Liver (tissue), 9 donors: ENCODE measurements around the gene JAZF1. TPM values are rescaled to one million over a fixed set of nuclear protein-coding genes. Genes with fewer than 3 reads are reported as not detected.

ENCODE experiments used
- DNase-seq: peaks from one replicate; pipeline ENCODE4 v3.0.0-alpha.2; 2017; ENCODE audit warnings: low spot score
- H3K27ac ChIP-seq, 2 donors: one replicate each; pipeline ENCODE4 v1.7.0; 2013; ENCODE audit warnings: inconsistent platforms in 2 of 2, low read length in 2 of 2, control low read depth in 1 of 2, low read depth in 1 of 2, mild to moderate bottlenecking in 1 of 2
- H3K27me3 ChIP-seq, 4 donors: one replicate each; pipeline versions ENCODE4 v1.6.1 to v1.7.0; 2013; ENCODE audit warnings: low read length in 3 of 4, inconsistent platforms in 1 of 4, mild to moderate bottlenecking in 1 of 4, moderate library complexity in 1 of 4; ENCODE audit not compliant: control insufficient read depth in 4 of 4, insufficient read depth in 4 of 4
- H3K36me3 ChIP-seq, 4 donors: one replicate each; pipeline versions ENCODE4 v1.6.1 to v1.7.0; 2013; ENCODE audit warnings: low read length in 3 of 4, mild to moderate bottlenecking in 3 of 4, low read depth in 1 of 4, moderate library complexity in 1 of 4; ENCODE audit not compliant: control insufficient read depth in 4 of 4, insufficient read depth in 3 of 4
- H3K4me1 ChIP-seq, 4 donors: one replicate each; pipeline versions ENCODE4 v1.6.1 to v1.7.0; 2013; ENCODE audit warnings: low read length in 3 of 4, mild to moderate bottlenecking in 3 of 4, moderate library complexity in 1 of 4; ENCODE audit not compliant: control insufficient read depth in 4 of 4, insufficient read depth in 4 of 4
- H3K4me3 ChIP-seq, 3 donors: one replicate each; pipeline versions ENCODE4 v1.6.1 to v1.7.0; 2013; ENCODE audit warnings: low read length in 3 of 3, control low read depth in 1 of 3, low read depth in 1 of 3, mild to moderate bottlenecking in 1 of 3
- H3K9ac ChIP-seq, 2 donors: one replicate each; pipeline ENCODE4 v1.7.0; 2013; ENCODE audit warnings: low read length in 2 of 2, mild to moderate bottlenecking in 2 of 2, moderate library complexity in 2 of 2, control low read depth in 1 of 2, low read depth in 1 of 2
- H3K9me3 ChIP-seq, 4 donors: one replicate each; pipeline versions ENCODE4 v1.6.1 to v1.7.0; 2013; ENCODE audit warnings: low read length in 3 of 4; ENCODE audit not compliant: control insufficient read depth in 4 of 4
- ATF3 ChIP-seq: IDR thresholded peaks from 2 replicates; pipeline ENCODE4 v1.6.1; 2016; ENCODE audit warnings: antibody characterized with exemption
- CTCF ChIP-seq: fragments of 150-350 bp; IDR thresholded peaks from 2 replicates; pipeline ENCODE4 v1.5.1; 2017; ENCODE audit warnings: improper control_type of control experiment, low read depth, low read length; ENCODE audit not compliant: missing input control
- EGR1 ChIP-seq, 2 donors: IDR thresholded peaks; 2 replicates each; pipeline ENCODE4 v1.6.1; 2016 to 2018; ENCODE audit warnings: antibody characterized with exemption in 2 of 2, low read depth in 2 of 2
- FOXA1 ChIP-seq: IDR thresholded peaks from 2 replicates; pipeline ENCODE4 v1.6.1; 2016; ENCODE audit warnings: antibody characterized with exemption
- FOXA2 ChIP-seq: IDR thresholded peaks from 2 replicates; pipeline ENCODE4 v1.6.1; 2016; ENCODE audit warnings: antibody characterized with exemption
- GABPA ChIP-seq, 2 donors: IDR thresholded peaks in 1 of 2; conservative IDR thresholded peaks in 1 of 2; 2 replicates each; pipeline ENCODE4 v1.6.1; 2016; ENCODE audit warnings: antibody characterized with exemption in 2 of 2, mild to moderate bottlenecking in 1 of 2, moderate library complexity in 1 of 2
- HNF4A ChIP-seq, 2 donors: conservative IDR thresholded peaks; 2 replicates each; pipeline ENCODE4 v1.6.1; 2016; ENCODE audit warnings: antibody characterized with exemption in 2 of 2, mild to moderate bottlenecking in 2 of 2
- HNF4G ChIP-seq: IDR thresholded peaks from 2 replicates; pipeline ENCODE4 v1.6.1; 2016; ENCODE audit warnings: antibody characterized with exemption
- MAX ChIP-seq: IDR thresholded peaks from 2 replicates; pipeline ENCODE4 v1.6.1; 2016; ENCODE audit warnings: antibody characterized with exemption
- RAD21 ChIP-seq, 2 donors: IDR thresholded peaks; 2 replicates each; pipeline ENCODE4 v1.6.1; 2016; ENCODE audit warnings: antibody characterized with exemption in 2 of 2, mild to moderate bottlenecking in 2 of 2
- REST ChIP-seq: IDR thresholded peaks from 2 replicates; pipeline ENCODE4 v1.6.1; 2016; ENCODE audit warnings: antibody characterized with exemption, mild to moderate bottlenecking
- RXRA ChIP-seq, 2 donors: IDR thresholded peaks; 2 replicates each; pipeline ENCODE4 v1.6.1; 2017 to 2018; ENCODE audit warnings: antibody characterized with exemption in 2 of 2, mild to moderate bottlenecking in 1 of 2
- YY1 ChIP-seq: IDR thresholded peaks from 2 replicates; pipeline ENCODE4 v1.6.1; 2016; ENCODE audit warnings: antibody characterized with exemption, mild to moderate bottlenecking
- ZBTB33 ChIP-seq: IDR thresholded peaks from 2 replicates; pipeline ENCODE4 v1.6.1; 2016; ENCODE audit warnings: antibody characterized with exemption
- WGBS: extraction: QIAGEN DNeasy Blood & Tissue Kit; methylation state at CpG from one replicate; pipeline ENCODE4 v1.1.7; 2013; 5-methylcytosine and 5-hydroxymethylcytosine counted together
- polyA plus RNA-seq, 2 donors: library from polyadenylated mRNA; stranded (reverse) in 1 of 2; unstranded in 1 of 2; fragments of 200-250 nt in 1 of 2; fragments of >200 nt in 1 of 2; fragmentation: Nextera tagmentation in 1 of 2; extraction: Ambion mirVana in 1 of 2; gene quantifications; one replicate each; pipeline versions ENCODE4 v1.2.1 to v1.2.3, GENCODE V29; 2013 to 2015
- total RNA-seq, 2 donors: library from RNA; depleted of rRNA; stranded (reverse); fragments of >200 nt; gene quantifications; one replicate each; pipeline ENCODE4 v1.2.3, GENCODE V29; 2014
- donor health status: healthy.
- donor health status: healthy.
- donor health status: healthy.
- donor health status: healthy.
- donor health status: healthy.

JAZF1 gene
- total and polyA plus RNA-seq, 4 donors = 2.7 to 17.8 (median 4.0) TPM

GRCh38 chr7:28065721-28066285 is 114.8 kb downstream of the JAZF1 start (continued):
- TF ChIP-seq RXRA (IDR thresholded peaks at IDR 0.05) (no peak), FOXA2 (no peak), FOXA1 (no peak)

GRCh38 chr7:28065308-28065707 is 115.3 kb downstream of the JAZF1 start:
- Histone ChIP-seq H3K4me1 (peaks cover 0 to 12% (median 2%) of the 10 kb centered on the region in 4 donors), H3K4me3 (no peak overlapping the region), H3K27me3 (no peaks in the 10 kb centered on the region), H3K9me3 (no peaks in the 10 kb centered on the region), H3K27ac (no peak overlapping the region), H3K9ac (no peak overlapping the region), H3K36me3 (no peaks in the 10 kb centered on the region)
- no peak for DNase-seq
- TF ChIP-seq RAD21 (IDR thresholded peaks at IDR 0.05) = no peak
- no peak for TF ChIP-seq EGR1 (IDR thresholded peaks at IDR 0.05; ENCODE audit: low read depth in 2 of 2)
- TF ChIP-seq ATF3 = no peak
- TF ChIP-seq FOXA2 = no peak
- TF ChIP-seq HNF4A (conservative IDR thresholded peaks at IDR 0.05) = no peak
- no peak for TF ChIP-seq HNF4G
- no peak for TF ChIP-seq ZBTB33
- no peak for TF ChIP-seq REST
- no peak for TF ChIP-seq RXRA (IDR thresholded peaks at IDR 0.05)
- TF ChIP-seq MAX = no peak
- no peak for TF ChIP-seq CTCF
- TF ChIP-seq YY1 = no peak
- TF ChIP-seq GABPA (IDR thresholded peaks at IDR 0.05 in 1 of 2, conservative IDR thresholded peaks at IDR 0.05 in 1 of 2) = no peak
- TF ChIP-seq FOXA1 = no peak
- 80% methylated on average over 7 of the region's 7 CpGs for WGBS
